ENCODE measurements around the gene CCDC107. TPM values are rescaled to one million over a fixed set of nuclear protein-coding genes. Genes with fewer than 3 reads are reported as not detected.

CCDC107 gene
- total and polyA plus RNA-seq, 7 donors, result 15.4 to 49.4 (median 27.9) TPM

DNA sequence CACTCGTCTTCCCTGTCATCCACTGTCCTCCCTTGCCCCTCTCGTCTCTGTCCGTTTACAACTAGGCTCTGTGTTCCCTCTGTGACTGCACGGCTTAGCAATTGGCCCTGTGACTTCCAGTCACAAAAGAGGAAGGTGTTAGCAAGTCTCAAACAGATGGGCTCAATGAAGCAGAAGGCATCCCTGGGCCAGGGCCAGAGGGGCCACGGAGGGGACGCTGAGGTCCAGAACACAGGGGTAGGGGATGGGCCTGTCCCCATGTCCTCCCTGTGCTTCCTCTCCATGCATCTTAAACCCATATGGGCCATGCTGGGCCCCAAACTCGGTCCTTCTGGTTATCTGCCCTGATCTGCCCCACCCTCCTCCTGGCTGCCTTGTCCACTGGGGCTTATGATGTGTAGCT is 39.8 kb upstream of the CCDC107 start, which contains the start of gene CD72:
CD72 (minus strand) TSS at position 89 of the 403 bp plus-strand sequence. CDS start 110 bp downstream, outside the sequence.
- Histone ChIP-seq H3K4me3 (peak within 1 kb of the TSS; percentile 61), H3K4me1 (peaks cover 4% of the 10 kb centered on the region), H3K27ac (no peak within 1 kb of the TSS), H3K36me3 (ENCODE audit: insufficient read depth in 1 of 2, low read depth in 1 of 2) (no peaks in the 10 kb centered on the region), H3K9me3 (no peaks in the 10 kb centered on the region), H3K27me3 (ENCODE audit: insufficient read depth in 3 of 3, low read length in 2 of 3) (peaks cover 0 to 2% (median 0%) of the 10 kb centered on the region in 3 donors)
- ATAC-seq (no peak), DNase-seq (peak in 1 of 2 donors; percentile 46)
- WGBS, 3 donors, result 70 to 79% (median 73%) methylated on average over 7 of the region's 7 CpGs
- TF ChIP-seq, protein P1, sequence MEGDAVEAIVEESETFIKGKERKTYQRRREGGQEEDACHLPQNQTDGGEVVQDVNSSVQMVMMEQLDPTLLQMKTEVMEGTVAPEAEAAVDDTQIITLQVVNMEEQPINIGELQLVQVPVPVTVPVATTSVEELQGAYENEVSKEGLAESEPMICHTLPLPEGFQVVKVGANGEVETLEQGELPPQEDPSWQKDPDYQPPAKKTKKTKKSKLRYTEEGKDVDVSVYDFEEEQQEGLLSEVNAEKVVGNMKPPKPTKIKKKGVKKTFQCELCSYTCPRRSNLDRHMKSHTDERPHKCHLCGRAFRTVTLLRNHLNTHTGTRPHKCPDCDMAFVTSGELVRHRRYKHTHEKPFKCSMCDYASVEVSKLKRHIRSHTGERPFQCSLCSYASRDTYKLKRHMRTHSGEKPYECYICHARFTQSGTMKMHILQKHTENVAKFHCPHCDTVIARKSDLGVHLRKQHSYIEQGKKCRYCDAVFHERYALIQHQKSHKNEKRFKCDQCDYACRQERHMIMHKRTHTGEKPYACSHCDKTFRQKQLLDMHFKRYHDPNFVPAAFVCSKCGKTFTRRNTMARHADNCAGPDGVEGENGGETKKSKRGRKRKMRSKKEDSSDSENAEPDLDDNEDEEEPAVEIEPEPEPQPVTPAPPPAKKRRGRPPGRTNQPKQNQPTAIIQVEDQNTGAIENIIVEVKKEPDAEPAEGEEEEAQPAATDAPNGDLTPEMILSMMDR (IDR thresholded peaks at IDR 0.05), result no peak
- intact Hi-C loops (cut with DNase I), result no loop called here

DNA sequence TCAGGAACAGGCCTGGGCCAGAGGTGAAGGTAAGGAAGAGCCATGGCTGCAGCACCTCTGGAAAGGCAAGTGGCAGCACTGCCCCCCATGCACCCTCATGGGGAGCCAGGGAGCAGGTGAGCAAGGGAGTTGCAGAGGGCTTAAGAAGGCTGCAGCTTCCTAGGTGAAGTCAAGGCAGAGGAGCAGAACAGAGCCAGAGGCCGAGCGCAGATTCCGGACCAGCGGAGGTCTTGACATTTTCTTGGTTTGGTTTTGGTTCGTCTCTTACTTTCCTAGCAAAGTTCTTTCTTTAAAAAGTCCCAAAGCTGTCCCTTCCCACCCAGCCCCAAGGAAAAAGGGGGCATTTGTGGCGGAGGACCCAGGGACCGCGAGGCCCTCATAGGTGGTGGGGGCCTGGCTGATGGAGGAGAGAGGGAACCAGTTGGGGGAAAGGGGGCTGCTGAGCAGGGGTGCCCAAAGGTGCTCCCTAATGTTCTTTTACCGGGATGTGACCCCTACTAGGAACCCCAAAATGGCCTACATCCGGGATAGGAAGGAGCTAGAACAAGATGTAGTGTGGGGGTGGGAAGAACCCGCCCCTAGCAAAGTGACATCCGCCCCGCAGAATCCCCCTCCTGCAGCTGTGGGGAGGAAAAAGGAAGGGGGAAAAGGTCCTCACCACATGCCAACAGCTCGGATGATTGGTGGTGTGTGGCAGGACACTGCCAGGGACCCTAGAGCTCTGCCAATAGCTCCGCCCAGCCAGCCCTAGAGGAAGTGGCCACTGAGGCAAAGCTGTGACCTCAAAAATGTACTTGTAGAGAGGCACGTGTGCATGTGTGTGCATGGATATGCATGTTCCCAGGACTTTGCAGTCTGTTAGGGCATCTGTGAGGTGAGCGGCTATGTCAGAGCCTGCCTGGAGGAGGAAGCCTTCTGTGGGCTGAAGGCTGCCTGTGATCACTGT is 39.0 kb upstream of the CCDC107 start:
- Histone ChIP-seq H3K4me1 (peaks cover 4% of the 10 kb centered on the region), H3K36me3 (ENCODE audit: insufficient read depth in 1 of 2, low read depth in 1 of 2) (no peaks in the 10 kb centered on the region), H3K27me3 (ENCODE audit: insufficient read depth in 3 of 3, low read length in 2 of 3) (peaks cover 0 to 2% (median 0%) of the 10 kb centered on the region in 3 donors), H3K4me3 (no peak overlapping the region), H3K27ac (no peak overlapping the region), H3K9me3 (no peaks in the 10 kb centered on the region)
- 87 to 91% (median 90%) methylated on average over 17 of the region's 17 CpGs for WGBS, 3 donors
- no peak for ATAC-seq
- intact Hi-C loops (cut with DNase I), result no loop called here
- DNase-seq, result peak in 1 of 2 donors; percentile 56
- TF ChIP-seq, protein P1 (IDR thresholded peaks at IDR 0.05), result no peak

DNA sequence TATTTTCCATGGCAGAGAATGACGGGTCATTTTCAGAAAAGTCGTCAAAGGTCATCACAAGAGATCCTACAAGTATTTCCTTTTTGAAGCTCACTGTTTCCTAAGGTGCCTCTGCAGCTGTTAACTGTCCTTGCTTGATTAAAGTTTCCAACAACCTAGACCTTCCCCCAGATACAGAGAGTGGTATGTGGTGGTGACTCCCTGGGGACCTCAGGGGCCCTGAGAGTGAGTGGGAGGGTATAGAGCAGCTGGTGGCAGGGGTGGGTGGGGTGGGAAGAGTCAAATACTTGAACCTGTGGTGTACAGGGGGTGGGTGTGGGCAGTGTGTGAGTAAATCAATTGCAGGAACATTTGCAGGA is 38.3 kb upstream of the CCDC107 start:
- H3K4me1 ChIP-seq, result peaks cover 4% of the 10 kb centered on the region
- no peak overlapping the region for H3K4me3 ChIP-seq
- H3K27me3 ChIP-seq (ENCODE audit: insufficient read depth in 3 of 3, low read length in 2 of 3), result peaks cover 0 to 2% (median 0%) of the 10 kb centered on the region in 3 donors
- no peak for DNase-seq
- H3K36me3 ChIP-seq (ENCODE audit: insufficient read depth in 1 of 2, low read depth in 1 of 2), result no peaks in the 10 kb centered on the region
- TF ChIP-seq, protein P1 (IDR thresholded peaks at IDR 0.05), result no peak
- no peak overlapping the region for H3K27ac ChIP-seq
- no peaks in the 10 kb centered on the region for H3K9me3 ChIP-seq
- ATAC-seq, result no peak
- WGBS, 3 donors, result 55 to 72% (median 64%) methylated on average over 2 of the region's 2 CpGs
- intact Hi-C loops (cut with DNase I), result no loop called here

DNA sequence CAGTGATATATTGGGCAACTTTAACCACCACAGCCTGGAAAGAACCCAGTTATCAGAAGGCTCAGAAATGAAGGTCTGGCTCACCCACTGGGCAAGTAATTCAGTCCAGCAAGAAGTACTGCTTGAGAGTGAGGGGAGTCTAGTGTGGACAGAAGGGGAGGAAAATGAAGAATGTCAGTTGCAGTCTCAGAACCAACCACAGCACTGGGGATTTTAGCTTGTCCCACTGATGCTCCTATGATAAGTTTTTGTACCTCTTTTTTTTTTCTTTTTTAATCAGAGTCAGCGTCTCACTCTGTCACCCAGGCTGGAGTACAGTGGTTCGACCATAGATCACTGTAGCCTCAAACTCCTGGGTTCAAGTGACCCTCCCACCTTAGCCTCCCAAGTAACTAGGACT is 30.5 kb upstream of the CCDC107 start:
- Histone ChIP-seq H3K9me3 (no peaks in the 10 kb centered on the region), H3K27ac (no peak overlapping the region), H3K4me1 (no peaks in the 10 kb centered on the region), H3K4me3 (no peak overlapping the region), H3K27me3 (ENCODE audit: insufficient read depth in 3 of 3, low read length in 2 of 3) (no peaks in the 10 kb centered on the region), H3K36me3 (ENCODE audit: insufficient read depth in 1 of 2, low read depth in 1 of 2) (no peaks in the 10 kb centered on the region)
- WGBS, 3 donors, result 87 to 89% (median 89%) methylated on average over 2 of the region's 2 CpGs
- ATAC-seq (no peak), DNase-seq (no peak)
- TF ChIP-seq, protein P1 (IDR thresholded peaks at IDR 0.05), result no peak
- intact Hi-C loops (cut with DNase I), result loop anchor here in 1 of 2 donors (5.0 kb wide), 1 partner anchor 45 kb away; no protein-coding TSS in a partner anchor
